Activated CD8-positive, alpha-beta memory T cell treated with anti-CD3 and anti-CD28 coated beads for 24 hours (primary cell): ENCODE results near the gene GRIN3A.
"Not testable (repeated sequence)": the region's sequence is repeated elsewhere in the genome, so short reads cannot be mapped to it uniquely, and the experiment has no call there.

Source experiments
- DNase-seq: peaks from one replicate; pipeline ENCODE4 v3.0.0-alpha.2; 2020

GRIN3A gene

DNA sequence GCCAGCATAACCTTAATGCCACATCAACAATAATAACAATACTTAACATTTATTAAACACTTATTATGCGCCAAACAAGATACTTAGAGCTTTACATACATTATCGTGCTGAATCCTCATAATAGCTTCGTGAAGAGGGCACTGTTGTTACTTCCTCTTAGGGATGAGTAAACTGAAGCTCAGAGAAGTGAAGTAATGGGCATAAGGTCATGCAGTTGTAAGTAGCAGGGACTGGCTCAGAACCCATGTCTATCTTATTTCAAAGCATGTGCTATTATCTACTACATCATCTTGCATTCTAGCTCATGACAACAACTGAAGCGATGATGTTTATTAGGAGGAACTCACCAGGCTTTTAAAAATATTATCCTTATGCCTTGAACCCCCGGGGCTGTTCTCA lies 108.8 kb downstream of the GRIN3A start:
- no peak for DNase-seq

DNA sequence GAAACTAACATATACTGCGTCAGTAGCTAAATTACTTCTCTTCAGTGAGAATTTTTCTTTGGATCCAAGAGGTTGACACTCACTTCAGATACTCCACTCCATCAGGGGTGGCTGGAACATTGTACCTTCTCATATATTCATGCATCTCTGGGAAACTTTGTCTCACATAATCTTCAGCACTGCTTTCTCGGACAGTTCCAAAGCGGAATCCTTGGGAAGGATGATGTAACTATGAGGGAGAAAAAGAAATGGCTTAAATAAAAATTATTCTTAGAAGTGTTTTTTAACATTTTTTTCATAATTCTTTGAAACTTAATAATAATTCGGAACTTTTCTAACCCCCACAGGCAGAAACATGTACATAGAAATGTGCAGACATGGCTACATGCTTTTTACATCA lies 110.3 kb downstream of the GRIN3A start:
- DNase-seq: no peak

DNA sequence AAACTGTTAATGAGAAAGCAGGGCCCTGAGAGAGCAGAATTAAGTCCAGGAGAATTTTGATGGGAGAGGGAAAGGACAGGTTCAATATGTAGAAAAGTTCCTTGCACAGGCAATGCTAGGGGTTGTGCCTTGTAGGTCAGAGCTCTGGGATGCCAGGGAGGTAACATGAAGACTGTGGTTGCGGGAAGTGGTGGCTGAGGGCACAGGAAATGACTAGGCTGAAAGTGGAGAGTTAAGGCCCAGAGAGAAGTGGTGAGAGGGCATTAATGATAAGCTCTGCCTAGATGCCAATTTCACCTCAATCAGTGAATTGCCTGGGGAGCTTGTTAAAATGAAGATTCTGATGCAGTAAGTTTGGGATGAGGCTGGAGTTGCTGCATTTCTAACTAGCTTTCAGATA lies 112.2 kb downstream of the GRIN3A start:
- no peak for DNase-seq

DNA sequence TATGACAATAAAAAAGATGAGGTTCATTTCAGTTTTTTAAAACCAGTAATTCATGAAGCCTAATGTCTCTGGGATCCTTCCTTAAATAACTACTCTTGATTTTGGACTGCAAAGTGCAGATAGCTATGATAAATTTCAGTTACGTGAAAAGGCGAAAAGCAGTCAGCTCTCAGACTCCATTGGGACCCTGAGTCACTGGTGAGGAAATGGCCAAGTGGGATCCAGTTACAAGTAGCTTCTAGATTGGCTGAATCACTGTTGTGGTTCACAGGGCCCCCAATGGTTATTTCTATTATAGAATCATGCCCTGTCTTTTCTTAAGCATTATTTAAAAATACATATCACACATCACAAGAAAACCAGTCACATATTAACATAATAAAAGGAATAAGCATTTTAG lies 112.6 kb downstream of the GRIN3A start:
- no peak for DNase-seq

DNA sequence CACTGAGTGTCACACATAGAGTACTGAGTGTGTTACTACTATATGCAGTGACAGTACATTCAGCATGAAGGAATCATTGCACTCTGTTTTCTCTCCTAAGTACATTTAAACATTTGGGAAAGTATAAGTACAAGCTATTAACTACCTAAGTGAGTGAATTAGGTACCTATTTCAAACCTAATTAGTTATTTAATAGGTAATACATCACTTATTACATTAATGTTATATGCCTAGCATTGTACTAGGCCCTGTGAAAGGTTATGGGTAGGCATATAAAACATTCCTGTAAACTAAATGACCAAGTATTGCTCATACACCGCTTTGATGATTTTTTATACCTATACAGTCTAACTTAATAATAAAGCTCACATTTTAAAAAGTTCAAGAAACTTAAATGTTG lies 118.0 kb downstream of the GRIN3A start:
- no peak for DNase-seq

DNA sequence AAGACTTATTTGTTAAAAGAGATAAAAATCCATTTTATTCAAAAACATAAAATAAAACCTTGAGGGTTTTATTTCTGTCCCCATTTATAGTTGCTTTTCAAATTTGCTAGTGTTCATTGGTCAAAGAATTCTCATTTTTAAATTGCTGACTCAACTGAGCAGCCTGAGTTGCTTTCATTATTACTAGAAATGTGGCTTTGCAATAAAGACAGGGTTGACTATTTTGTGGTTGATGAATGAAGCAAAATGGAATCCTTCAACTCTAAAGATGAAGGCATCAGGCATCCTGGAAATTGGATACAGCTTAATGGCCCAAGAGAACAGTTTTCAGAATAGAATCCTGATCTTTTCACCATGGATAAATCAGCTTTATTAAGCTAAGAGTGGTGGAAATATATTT lies 119.7 kb downstream of the GRIN3A start:
- no peak for DNase-seq

DNA sequence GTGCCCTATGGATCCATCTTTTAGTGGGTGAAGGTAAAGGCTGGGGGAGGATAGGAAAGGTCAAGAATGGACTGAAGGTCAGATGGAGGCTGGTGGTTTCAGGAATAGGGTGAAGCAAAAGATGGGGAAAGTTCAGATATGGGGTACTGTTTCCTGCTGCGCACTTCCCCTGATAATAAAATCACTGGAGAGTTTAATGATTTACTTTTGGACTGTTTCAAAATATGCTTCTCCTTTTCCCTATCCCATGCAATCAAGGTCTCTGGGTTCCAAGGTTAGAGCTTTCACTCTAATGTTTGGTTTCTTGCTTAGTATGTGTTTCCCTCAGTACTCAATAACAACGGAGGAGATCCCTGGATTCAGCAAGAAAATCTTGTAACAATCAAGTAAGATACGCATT lies 132.9 kb downstream of the GRIN3A start:
- DNase-seq: no peak

DNA sequence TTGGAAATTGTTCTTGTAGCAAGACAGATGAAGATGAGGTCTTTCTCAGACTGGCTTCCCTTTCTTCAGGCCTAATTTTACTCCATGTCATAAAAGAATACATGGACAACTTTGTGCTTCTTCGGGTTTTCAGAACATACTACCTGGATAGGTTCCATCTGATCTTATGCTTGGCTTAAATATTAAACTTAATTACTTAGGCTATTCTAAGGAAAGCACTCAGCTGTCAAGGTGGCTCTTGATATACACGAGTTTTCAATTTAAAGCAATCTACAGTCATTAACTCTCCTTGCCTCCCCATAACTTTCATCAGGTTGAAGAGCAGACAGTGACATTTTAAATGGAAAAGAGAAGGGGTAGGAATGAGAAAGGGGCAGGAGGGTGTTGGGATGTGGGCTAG lies 134.2 kb downstream of the GRIN3A start:
- DNase-seq: no peak

DNA sequence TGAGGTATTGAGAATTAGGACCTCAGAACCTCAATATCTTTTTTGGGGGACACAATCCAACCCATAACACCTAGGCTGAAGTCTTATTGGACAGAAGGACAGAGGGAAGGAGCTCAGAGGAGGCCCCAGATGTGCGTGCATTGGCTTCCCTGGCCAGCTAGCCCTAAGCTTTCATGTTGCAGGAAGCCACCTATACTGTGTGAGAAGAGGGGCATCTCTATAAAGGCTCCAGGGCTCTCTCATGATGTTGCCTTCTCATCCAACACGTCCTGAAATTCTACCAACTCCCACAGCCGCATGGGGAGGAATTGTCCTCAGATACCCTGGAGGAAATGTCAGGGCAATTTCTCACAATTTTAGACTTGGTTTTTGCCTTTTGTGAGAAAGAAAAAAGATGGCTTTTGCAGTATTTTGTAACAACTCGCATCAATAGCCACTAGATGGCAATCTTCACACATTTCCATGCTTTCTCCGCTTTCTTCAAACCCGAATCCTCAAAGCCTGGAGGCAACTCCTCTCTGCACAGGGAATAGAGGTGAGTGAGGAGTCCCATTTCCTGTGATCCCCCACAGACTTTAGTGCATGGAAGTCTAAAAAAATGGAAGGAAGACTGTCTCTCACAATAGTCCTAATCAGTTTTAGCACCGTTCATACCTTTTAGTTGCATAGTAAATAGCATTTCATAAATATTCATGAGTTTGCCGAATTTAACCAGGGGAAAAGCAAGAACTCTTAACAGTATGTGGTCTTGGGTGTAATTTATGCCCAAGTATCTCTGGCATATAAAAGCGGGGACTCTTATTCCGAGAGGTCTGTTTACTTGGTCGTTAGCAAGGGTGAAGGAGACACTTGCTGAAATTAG lies 136.3 kb downstream of the GRIN3A start:
- no peak for DNase-seq

DNA sequence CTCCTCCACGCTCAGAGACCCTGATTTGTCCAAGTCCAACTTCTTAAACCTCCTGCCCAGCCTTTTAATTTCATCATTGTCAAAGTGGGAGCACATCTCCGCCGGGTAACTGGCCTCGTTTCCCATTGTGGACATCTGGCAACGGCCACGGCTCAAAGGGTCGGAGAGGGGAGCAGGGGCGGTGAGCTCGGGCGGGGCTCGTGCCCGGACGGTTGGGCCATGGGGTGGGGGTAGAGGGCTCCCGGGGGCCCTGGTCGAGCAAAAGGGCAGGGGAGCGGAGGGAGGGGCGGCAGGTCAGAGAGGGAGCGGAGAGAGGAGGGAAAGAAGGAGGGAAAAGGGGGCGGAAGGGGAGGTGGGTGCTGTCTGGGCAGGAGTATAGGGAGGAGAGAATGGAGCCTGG lies 143.7 kb downstream of the GRIN3A start, which contains the start of gene PPP3R2:
TSS of gene PPP3R2 (minus strand) at position 174 of the 400 bp plus-strand sequence. CDS start at position 126, 48 bp downstream.
- DNase-seq: no peak

DNA sequence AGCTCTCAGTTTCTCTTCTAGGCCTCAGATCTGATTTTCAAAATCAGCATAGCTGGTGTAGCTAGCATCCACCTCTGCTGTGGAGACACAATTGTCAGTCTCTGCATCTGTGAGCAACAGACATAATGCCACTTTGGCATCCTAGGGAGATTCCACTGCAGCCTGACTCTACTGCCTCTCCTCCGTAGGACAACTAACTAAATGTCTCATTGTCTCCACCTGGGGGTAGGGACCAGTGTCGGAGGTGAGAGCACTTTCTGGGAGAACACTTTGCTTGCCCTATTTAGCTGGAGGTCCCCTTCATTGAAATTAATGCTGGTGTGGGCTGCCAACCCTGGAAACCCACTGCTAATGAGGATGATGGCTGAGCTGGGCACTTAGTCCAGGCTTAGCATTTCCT lies 145.1 kb downstream of the GRIN3A start:
- DNase-seq: no peak

DNA sequence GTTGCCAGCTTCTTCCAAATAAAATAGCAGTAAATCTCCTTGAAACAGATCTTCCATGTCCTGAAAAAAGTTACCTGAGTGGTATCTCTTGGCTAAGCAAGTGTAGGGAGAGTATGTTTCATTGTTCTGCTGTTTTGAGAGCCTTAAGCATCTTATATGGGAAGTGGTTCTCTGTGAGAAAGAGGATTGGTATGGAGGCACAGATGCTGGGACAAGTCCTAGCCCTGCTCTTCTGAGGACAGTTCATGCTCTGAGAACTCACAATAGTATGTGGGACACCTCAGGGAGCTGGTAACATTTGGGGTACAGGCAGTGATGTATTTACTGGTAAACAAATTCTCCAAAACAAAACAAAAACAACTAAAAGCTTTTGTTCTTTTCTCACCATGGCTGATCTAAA lies 145.7 kb downstream of the GRIN3A start:
- DNase-seq: no peak

DNA sequence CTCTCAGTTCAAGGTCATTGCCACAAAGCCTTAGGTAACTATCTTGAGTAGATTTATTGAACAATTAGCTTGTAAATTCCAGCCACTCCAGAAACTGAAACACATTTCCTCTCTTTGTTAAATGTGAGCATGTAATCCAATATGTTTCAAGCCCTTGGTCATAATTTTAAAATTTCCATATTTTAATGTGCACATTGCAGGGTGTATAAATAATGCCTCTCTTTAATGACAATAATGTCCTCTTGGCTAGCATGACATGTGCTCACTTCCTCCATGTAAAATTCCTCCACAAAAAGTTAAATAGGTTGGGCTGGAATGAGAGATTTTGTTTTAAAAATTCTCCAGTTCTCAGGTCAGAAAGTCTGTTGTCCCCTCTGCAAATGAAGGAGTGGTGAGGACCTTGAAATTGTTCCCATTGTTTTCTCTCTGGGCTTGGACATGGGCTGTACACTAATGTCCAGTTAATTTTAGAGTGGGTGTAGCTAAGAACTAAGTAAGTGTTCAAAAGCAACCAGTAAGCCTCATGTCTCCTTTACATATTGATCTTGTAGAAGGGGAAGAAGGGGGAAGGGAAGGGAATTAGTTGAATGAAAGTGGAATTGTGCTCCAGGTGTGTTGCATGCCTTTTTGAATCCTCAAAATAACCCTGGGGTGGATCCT lies 146.5 kb downstream of the GRIN3A start:
- no peak for DNase-seq

DNA sequence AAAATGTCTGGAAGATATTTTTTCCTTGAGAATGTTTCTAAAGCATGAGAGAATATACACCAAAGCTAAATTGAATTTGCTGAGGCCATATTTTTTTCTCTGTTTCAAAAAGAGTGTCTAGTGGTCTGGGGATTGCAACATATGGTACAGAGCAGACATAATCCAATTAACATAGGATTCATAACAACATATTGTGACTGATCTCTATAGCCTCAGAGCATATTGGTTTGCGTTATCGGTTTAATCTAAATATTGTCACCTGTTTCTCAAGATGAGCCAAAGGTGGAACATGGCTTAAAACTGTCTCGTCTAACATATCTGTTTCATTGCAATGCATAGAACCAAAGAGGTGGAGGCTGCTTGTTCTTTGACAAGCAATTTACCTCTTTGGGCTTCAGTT lies 147.5 kb downstream of the GRIN3A start:
- DNase-seq: no peak

DNA sequence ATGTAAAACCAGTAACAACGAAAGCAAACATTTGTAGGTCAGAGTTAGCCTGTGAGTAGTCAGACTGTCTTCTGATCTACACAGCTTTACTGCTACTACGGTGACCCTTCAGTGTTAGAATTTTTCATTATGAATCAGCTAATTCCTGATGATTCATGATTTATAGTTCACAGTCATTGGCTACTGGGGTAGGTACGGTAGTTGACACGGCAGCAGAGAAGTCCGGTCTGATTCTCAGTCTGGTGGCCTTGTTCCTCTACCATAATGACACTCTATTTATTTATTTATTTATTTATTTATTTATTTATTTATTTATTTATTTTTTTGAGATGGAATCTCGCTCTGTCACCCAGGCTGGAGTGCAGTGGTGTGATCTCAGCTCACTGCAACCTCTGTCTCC lies 148.4 kb downstream of the GRIN3A start:
- not testable (repeated sequence) for DNase-seq

DNA sequence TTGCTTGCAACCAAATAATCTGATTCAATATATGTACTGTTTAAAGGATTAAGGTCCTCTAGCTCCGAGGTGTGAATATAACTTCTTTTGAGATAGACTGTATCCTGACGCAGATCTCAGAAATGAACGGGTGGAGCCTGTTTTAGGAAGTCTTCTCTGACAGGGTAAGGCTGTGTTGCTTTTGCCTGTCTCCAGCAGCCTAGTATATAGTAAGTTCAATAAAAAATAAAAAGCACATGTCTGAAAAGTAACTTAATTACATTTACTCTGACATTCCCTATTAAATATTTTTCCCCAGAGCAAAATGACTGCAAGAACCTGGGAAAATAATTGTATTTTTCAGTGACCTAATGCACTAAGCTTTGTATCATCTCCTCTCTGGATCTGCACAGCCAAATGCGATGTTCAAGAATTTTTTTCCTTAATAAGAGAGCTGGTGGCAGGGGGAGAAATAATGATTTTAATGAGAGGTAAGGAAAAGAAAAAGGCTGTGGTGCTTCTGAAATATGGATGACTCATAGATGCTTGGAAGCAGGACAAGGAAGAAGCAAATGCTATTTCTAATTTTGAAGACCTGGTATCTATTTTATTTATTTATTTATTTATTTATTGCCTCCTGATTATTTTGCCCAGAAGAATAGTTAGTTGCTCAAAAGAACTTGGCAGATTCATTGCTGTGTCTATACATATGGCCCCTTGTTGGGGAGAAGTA lies 151.0 kb downstream of the GRIN3A start:
- no peak for DNase-seq

DNA sequence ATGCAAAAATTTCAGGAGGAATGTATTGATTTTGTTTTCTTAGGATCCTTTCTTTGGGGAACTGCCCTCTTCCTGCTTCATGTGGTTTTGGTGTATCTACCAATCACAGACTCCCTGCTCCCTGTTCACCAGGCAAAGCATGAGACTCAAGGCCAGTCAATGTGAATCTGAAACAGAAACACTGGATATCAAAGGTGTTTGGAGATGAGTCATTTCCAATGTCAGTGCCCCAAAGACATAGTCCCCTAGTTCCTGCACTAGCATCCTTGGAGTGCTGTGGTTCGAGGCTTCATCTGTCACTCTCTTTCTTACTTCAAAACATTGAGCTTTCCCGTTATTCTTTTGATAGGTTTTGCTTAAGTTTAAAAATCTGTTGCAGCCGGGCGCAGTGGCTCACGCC lies 151.8 kb downstream of the GRIN3A start:
- DNase-seq: no peak

DNA sequence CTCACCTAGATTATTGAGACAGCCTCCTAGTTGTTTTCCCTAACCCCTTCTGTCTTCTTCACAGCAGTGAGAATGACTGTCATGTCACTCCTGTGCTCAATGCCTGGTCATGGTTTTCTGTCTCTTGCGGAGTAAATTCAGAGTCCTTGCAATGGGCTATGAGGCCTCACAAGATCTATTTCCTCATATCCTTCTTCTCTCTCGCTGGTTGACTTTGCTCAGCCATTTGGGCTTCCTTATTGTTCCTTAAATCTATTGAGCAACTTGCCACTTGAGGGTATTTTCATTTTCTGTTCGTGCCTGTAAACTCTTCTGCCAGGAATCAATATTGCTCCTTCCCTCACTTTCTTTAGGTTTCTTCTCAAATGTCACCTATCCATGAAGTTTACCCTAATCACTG lies 152.7 kb downstream of the GRIN3A start:
- no peak for DNase-seq

DNA sequence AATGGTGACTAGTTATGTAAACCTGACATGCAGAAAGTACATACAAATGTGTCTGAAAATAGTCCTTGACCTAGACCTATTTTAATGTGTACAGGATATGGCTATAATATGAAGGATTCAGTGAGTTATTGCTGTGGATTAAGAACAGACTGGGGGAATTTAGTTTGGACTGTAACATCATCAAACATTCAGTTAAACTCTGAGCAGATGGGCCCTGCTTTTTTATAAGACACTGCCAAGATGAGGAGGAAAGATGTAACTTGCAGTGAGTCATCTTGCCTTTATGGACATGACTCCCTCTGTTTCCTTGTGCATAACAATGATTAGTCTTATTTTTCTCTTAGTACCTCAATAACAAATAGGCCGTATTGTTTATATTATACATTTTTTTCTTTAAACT lies 155.9 kb downstream of the GRIN3A start:
- DNase-seq: no peak

DNA sequence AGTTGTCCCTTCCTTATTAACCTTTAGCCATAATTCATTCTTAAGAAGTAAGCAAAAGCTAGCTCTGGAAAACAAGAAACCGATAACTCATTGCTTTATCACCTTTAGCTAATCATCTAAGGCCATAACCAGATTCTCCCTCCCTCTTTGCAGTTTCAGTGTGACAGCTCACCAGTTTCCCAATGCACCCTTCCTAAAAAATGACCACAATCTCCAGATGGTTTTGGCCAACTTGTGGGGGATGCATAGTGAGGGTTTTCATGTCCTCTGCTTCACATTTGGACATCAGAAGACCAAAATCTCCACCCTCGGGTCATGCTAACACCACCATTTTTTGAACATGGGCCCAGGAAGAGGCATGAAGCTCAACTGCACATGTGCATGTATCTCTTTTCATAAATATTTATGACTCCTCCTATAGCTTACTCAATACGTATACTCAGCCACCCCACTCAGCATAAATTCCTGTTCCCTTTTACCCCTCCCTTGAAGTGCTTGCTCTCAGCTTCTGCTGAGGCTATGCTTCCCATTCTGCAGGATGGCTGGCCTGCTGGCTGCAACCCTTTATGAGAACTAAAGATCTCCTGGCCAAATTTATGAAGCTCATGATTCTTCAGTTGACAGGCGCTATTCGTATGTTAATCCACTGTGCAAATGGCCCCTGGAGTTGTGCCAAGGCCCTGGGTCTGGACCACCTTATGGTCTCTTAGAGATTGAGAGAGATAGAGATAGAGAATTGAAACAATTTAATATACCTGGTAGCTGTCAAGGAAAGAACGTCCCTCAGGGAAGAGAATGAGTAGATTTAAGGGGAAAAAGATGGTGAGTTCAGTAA lies 158.5 kb downstream of the GRIN3A start:
- no peak for DNase-seq

DNA sequence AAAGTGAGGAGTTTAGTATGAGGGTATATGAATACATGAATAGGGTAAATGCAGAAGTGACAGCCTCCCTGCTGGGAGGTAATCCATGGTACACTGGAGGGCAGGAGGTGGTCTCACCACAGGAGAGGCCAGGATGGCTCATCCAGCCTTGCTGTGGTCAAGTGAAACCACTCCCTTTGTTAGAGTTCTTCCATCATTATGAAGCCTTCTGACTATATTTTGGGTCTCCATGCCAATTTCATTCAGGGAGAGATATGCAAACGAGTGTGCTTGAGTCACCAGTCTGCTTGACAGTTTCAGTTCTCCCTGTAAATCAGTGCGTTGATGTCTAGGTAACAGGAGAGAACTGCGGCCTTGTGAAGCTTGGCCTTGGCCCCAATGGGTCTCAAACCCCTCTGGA lies 160.1 kb downstream of the GRIN3A start:
- DNase-seq: no peak

DNA sequence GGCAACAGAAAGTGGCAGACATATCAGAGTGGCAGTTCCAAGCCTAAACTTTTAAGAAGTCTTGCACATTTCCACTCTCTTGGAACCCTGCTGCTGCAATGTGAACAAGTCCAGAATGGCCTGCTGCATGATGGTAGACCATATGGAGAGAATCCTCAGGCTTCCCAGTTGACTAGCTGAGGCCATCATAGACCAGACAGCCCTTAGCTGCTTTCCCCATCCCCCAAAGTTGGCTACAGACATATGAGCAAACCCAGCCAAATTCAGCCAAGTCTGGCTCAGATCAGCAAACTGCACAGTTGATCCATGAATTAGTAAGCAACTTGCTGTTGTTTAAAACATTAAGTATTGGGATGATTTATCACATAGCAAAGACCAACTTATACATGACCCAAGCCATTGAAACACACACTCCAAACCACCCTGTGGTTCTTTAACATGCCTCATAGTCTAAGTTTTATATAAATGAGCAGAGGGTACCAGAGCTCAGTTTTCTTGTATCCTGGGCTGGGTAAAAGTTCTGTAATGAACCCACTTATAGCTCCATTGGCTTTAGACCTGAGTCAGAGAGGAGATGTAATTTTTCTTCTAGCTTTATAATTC lies 163.6 kb downstream of the GRIN3A start:
- DNase-seq: no peak

DNA sequence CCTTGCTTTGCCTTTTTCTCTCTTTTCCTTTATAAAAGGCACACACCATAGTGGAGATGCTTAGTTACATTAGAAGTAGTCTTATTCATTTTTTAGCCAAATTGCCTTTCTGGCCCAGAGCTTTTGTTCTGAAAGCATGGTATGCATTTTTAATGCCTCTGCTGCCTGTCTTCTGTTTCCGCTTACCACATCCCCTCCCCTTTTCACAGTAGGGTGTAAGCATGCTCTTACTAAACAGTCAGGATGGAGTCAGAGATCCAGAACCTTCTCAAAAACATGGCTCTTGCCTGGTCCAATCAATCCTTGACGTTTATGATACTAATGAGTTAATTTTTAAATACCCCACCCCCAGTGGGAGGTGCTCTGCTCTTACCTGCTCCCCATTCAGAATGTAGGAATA lies 166.1 kb downstream of the GRIN3A start:
- DNase-seq: no peak
